MCF 10A (cell line): ENCODE measurements around the gene PDYN. TPM values are rescaled to one million over a fixed set of nuclear protein-coding genes. Genes with fewer than 3 reads are reported as not detected.

Experiments
- BruUV-seq: library from RNA; stranded (reverse); fragments of 400-500 nt; replicated peaks from 2 replicates; lab custom pipeline; 2021; lab: Mats Ljungman, UMichigan
- CTCF ChIA-PET: fragments of 300-600 bp; sonication (Branson Sonifier 250); formaldehyde crosslinking; extraction: SDS; loops from one replicate; lab custom pipeline; 2021; ENCODE audit warnings: antibody characterized with exemption, inconsistent platforms; lab: Yijun Ruan, JAX
- POLR2A ChIA-PET: fragments of 300-600, 350-650 bp; sonication (Branson Sonifier 250); formaldehyde crosslinking; extraction: SDS; loops from one replicate; lab custom pipeline; 2020; ENCODE audit warnings: antibody characterized with exemption, inconsistent platforms; lab: Yijun Ruan, JAX
- DNase-seq: peaks from one replicate; pipeline ENCODE4 v3.0.0-alpha.2; 2018; ENCODE audit not compliant: unreplicated experiment
- H3K27ac Mint-ChIP-seq: one replicate; pipeline ENCODE4 v1.8.0; 2022; ENCODE audit warnings: mild to moderate bottlenecking, low read depth, mixed read lengths; ENCODE audit not compliant: unreplicated experiment
- H3K27me3 Mint-ChIP-seq: one replicate; pipeline ENCODE4 v1.8.0; 2022; ENCODE audit warnings: mixed read lengths; ENCODE audit not compliant: insufficient read depth, unreplicated experiment
- H3K36me3 Mint-ChIP-seq: one replicate; pipeline ENCODE4 v1.8.0; 2022; ENCODE audit warnings: mild to moderate bottlenecking, moderate library complexity, mixed read lengths; ENCODE audit not compliant: insufficient read depth, unreplicated experiment
- H3K4me1 Mint-ChIP-seq: one replicate; pipeline ENCODE4 v1.8.0; 2022; ENCODE audit warnings: mixed read lengths; ENCODE audit not compliant: insufficient read depth, unreplicated experiment
- H3K4me3 Mint-ChIP-seq: one replicate; pipeline ENCODE4 v1.8.0; 2022; ENCODE audit warnings: mild to moderate bottlenecking, moderate library complexity, mixed read lengths; ENCODE audit not compliant: unreplicated experiment
- H3K9me3 Mint-ChIP-seq: one replicate; pipeline ENCODE4 v1.8.0; 2022; ENCODE audit warnings: mixed read lengths; ENCODE audit not compliant: unreplicated experiment
- intact Hi-C: fragments of 100-400 bp; cut with micrococcal nuclease; formaldehyde crosslinking; loops from 2 replicates; pipeline ENCODE4 v1.14.1; 2022
- total RNA-seq: library from RNA; stranded (reverse); gene quantifications from 2 replicates; pipeline ENCODE4 v1.2.3, GENCODE V29; 2022
- TF ChIP-seq, protein P1 (sequence below): fragments of 200-600 bp; IDR thresholded peaks from one replicate; pipeline ENCODE4 v1.8.0; 2022; ENCODE audit warnings: antibody characterized with exemption, mild to moderate bottlenecking; ENCODE audit not compliant: unreplicated experiment

The PDYN gene
- total RNA-seq, 1 experiment from 2014 or later, result not detected

GRCh38 chr20:1979106-1979778 lies 14.6 kb downstream of the PDYN start:
- ChIA-PET POLR2A (no interaction called here), CTCF (interaction anchor here (0.5 to 0.8 kb wide), 2 partner anchors 20 to 27 kb away, joined by 4 read pairs; no protein-coding TSS in a partner anchor)
- H3K27ac Mint-ChIP-seq, result no peak overlapping the region
- intact Hi-C loops, result no loop called here
- H3K4me1 Mint-ChIP-seq, result no peaks in the 10 kb centered on the region
- H3K4me3 Mint-ChIP-seq, result no peak overlapping the region
- H3K27me3 Mint-ChIP-seq, result peaks cover 54% of the 10 kb centered on the region
- H3K9me3 Mint-ChIP-seq, result no peaks in the 10 kb centered on the region
- TF ChIP-seq, protein P1, sequence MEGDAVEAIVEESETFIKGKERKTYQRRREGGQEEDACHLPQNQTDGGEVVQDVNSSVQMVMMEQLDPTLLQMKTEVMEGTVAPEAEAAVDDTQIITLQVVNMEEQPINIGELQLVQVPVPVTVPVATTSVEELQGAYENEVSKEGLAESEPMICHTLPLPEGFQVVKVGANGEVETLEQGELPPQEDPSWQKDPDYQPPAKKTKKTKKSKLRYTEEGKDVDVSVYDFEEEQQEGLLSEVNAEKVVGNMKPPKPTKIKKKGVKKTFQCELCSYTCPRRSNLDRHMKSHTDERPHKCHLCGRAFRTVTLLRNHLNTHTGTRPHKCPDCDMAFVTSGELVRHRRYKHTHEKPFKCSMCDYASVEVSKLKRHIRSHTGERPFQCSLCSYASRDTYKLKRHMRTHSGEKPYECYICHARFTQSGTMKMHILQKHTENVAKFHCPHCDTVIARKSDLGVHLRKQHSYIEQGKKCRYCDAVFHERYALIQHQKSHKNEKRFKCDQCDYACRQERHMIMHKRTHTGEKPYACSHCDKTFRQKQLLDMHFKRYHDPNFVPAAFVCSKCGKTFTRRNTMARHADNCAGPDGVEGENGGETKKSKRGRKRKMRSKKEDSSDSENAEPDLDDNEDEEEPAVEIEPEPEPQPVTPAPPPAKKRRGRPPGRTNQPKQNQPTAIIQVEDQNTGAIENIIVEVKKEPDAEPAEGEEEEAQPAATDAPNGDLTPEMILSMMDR, result no peak
- DNase-seq, result no peak
- no peaks in the 10 kb centered on the region for H3K36me3 Mint-ChIP-seq
- no TSS peak for BruUV-seq

DNA sequence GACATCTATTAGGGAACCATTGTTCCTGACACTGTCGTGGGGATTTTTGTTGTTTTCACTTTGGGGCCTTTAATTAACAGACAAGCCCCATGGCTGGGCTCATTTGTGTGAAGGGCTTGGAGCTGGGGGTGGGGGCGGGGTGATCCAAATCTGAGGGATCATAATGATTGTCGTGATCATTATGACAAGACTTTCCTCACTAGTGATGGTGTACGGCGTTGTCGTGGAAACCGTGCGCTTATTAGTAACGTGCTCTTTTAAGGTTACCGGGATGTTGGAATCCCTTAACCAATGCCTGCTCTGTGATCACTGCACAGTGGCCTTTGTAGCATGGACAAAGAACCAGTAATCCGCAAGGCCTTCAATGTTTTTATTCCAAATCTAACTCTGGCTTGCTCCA lies 18.6 kb downstream of the PDYN start:
- no peaks in the 10 kb centered on the region for H3K36me3 Mint-ChIP-seq
- ChIA-PET POLR2A (no interaction called here), CTCF (interaction anchor here (1.1 to 2.4 kb wide), 2 partner anchors 9 to 117 kb away, joined by 4 to 16 read pairs; no protein-coding TSS in a partner anchor)
- peaks cover 72% of the 10 kb centered on the region for H3K27me3 Mint-ChIP-seq
- BruUV-seq, result no TSS peak
- intact Hi-C loops, result no loop called here
- H3K9me3 Mint-ChIP-seq, result no peaks in the 10 kb centered on the region
- TF ChIP-seq, protein P1, result no peak
- no peak overlapping the region for H3K4me3 Mint-ChIP-seq
- no peak for DNase-seq
- no peaks in the 10 kb centered on the region for H3K4me1 Mint-ChIP-seq
- H3K27ac Mint-ChIP-seq, result no peak overlapping the region

DNA sequence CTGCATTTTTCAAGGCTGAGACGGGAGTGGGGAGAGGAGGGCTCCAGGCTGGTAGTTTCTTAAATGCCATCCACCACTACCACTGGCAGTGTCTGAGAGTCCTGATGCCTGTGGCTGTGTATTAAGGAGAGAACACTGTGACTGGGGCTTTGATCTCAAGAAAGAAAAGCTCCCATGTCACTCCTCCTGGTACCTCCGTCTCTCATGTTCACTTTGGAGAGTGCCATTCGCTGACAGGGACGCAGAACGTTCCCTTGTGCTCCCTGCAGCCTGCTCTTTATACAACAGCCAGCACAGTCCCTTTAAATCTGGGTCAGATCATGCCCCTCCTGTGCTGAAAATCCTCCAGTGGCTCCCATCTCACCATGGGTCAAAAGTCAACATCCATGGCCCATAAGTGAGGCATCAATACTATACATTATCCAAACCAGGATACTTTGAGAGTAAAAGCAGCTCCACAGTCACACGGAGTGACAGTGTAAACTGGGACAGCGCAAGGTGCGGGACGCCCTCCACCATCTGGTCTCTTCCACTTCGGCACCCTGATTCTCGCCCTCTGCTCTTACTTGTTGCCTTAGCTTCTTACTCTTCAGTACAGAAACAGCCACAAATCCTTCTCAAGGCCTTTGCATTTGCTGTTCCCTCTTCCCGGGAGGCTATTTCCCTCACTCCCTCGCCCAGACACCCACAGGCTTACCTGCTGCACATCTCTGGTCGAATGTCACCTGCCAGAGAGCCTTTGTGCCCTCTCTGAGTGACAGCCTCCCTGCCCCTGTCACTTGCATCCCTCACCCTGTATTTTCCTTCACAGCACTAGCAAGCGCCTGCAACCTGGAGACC lies 20.0 kb downstream of the PDYN start:
- TF ChIP-seq, protein P1, result no peak
- intact Hi-C loops, result no loop called here
- no peaks in the 10 kb centered on the region for H3K9me3 Mint-ChIP-seq
- H3K27ac Mint-ChIP-seq, result no peak overlapping the region
- H3K4me1 Mint-ChIP-seq, result no peaks in the 10 kb centered on the region
- BruUV-seq, result no TSS peak
- ChIA-PET POLR2A (interaction anchor here (0.9 kb wide), 1 partner anchor 18 kb away, joined by 4 read pairs; no protein-coding TSS in a partner anchor), CTCF (interaction anchor here (0.6 to 2.4 kb wide), 3 partner anchors 8 to 39 kb away, joined by 3 to 16 read pairs (median 7); no protein-coding TSS in a partner anchor)
- no peak overlapping the region for H3K4me3 Mint-ChIP-seq
- no peak for DNase-seq
- H3K36me3 Mint-ChIP-seq, result no peaks in the 10 kb centered on the region
- H3K27me3 Mint-ChIP-seq, result peaks cover 84% of the 10 kb centered on the region
